HEK293 (cell line): ENCODE results near the gene DAZAP1.
"Not testable (repeated sequence)": the region's sequence is repeated elsewhere in the genome, so short reads cannot be mapped to it uniquely, and the experiment has no call there.

Source experiments
- CTCF ChIA-PET: fragments of 350-600 bp; formaldehyde crosslinking; extraction: SDS; loops from one replicate; lab custom pipeline; 2021; ENCODE audit warnings: antibody characterized with exemption; lab: Yijun Ruan, JAX
- POLR2A ChIA-PET: fragments of 300-600 bp; formaldehyde crosslinking; extraction: SDS; loops from one replicate; lab custom pipeline; 2020; ENCODE audit warnings: antibody characterized with exemption, inconsistent platforms; lab: Yijun Ruan, JAX
- H3K27ac ChIP-seq: fragments of 200-500 bp; sonication (Bioruptor generic); 2 replicates; pipeline ENCODE4 v1.5.1; 2014; ENCODE audit warnings: low read depth, low read length, control low read depth, inconsistent platforms; ENCODE audit errors: extremely low read depth
- H3K36me3 ChIP-seq, 2 experiments: fragments of 200-500 bp in 1 of 2; sonication (Bioruptor generic) in 1 of 2; 1 replicate in 1 of 2; 2 replicates in 1 of 2; pipeline ENCODE4 v1.5.1; 2014 to 2017; ENCODE audit warnings: inconsistent platforms in 2 of 2, low read length in 2 of 2; ENCODE audit not compliant: control insufficient read depth in 2 of 2, insufficient read depth in 1 of 2
- H3K4me1 ChIP-seq: fragments of 200-500 bp; sonication (Bioruptor generic); 2 replicates; pipeline ENCODE4 v1.5.1; 2014; ENCODE audit warnings: mild to moderate bottlenecking, low read length, inconsistent platforms; ENCODE audit not compliant: control insufficient read depth, insufficient read depth
- H3K4me3 ChIP-seq: 2 replicates; pipeline ENCODE4 v1.5.1; 2011; ENCODE audit warnings: low read depth, mild to moderate bottlenecking, control low read depth, low read length, moderate library complexity
- H3K9me3 ChIP-seq: fragments of 200-500 bp; sonication (Bioruptor generic); 2 replicates; pipeline ENCODE4 v1.5.1; 2014; ENCODE audit warnings: low read depth, low read length, inconsistent platforms; ENCODE audit not compliant: control insufficient read depth, insufficient read depth
- BCL11B ChIP-seq: fragments of 450-650 bp; formaldehyde crosslinking; IDR thresholded peaks from 2 replicates; pipeline ENCODE4 v1.5.1; 2016; ENCODE audit warnings: low read depth, missing biosample characterization, missing genetic modification characterization
- EGR2 ChIP-seq: fragments of 450-650 bp; formaldehyde crosslinking; IDR thresholded peaks from 2 replicates; pipeline ENCODE4 v1.5.1; 2016; ENCODE audit warnings: low read depth, missing biosample characterization, missing genetic modification characterization
- KLF1 ChIP-seq: fragments of 450-650 bp; formaldehyde crosslinking; IDR thresholded peaks from 2 replicates; pipeline ENCODE4 v1.5.1; 2016; ENCODE audit warnings: missing biosample characterization, missing genetic modification characterization
- KLF8 ChIP-seq: fragments of 450-650 bp; formaldehyde crosslinking; IDR thresholded peaks from 2 replicates; pipeline ENCODE4 v1.5.1; 2016; ENCODE audit warnings: missing biosample characterization, missing genetic modification characterization
- KLF9 ChIP-seq: fragments of 450-650 bp; formaldehyde crosslinking; IDR thresholded peaks from 2 replicates; pipeline ENCODE4 v1.5.1; 2016; ENCODE audit warnings: missing biosample characterization, missing genetic modification characterization, low read depth
- SP2 ChIP-seq: fragments of 450-650 bp; formaldehyde crosslinking; IDR thresholded peaks from 2 replicates; pipeline ENCODE4 v1.5.1; 2016; ENCODE audit warnings: missing biosample characterization, missing genetic modification characterization
- SP3 ChIP-seq: fragments of 450-650 bp; formaldehyde crosslinking; IDR thresholded peaks from 2 replicates; pipeline ENCODE4 v1.5.1; 2016; ENCODE audit warnings: missing biosample characterization, missing genetic modification characterization
- SP7 ChIP-seq: fragments of 450-650 bp; formaldehyde crosslinking; IDR thresholded peaks from 2 replicates; pipeline ENCODE4 v1.5.1; 2016; ENCODE audit warnings: missing biosample characterization, missing genetic modification characterization
- YY1 ChIP-seq: fragments of 450-650 bp; formaldehyde crosslinking; IDR thresholded peaks from 2 replicates; pipeline ENCODE4 v1.5.1; 2018; ENCODE audit warnings: missing biosample characterization, missing genetic modification characterization
- ZBTB17 ChIP-seq: fragments of 450-650 bp; formaldehyde crosslinking; IDR thresholded peaks from 2 replicates; pipeline ENCODE4 v1.5.1; 2016; ENCODE audit warnings: missing biosample characterization, missing genetic modification characterization
- ZBTB21 ChIP-seq: fragments of 450-650 bp; formaldehyde crosslinking; IDR thresholded peaks from 2 replicates; pipeline ENCODE4 v1.5.1; 2017; ENCODE audit warnings: missing biosample characterization, missing genetic modification characterization
- ZBTB7A ChIP-seq: fragments of 450-650 bp; formaldehyde crosslinking; IDR thresholded peaks from 2 replicates; pipeline ENCODE4 v1.5.1; 2016; ENCODE audit warnings: low read depth, missing biosample characterization, missing genetic modification characterization
- ZEB2 ChIP-seq: fragments of 450-650 bp; formaldehyde crosslinking; IDR thresholded peaks from 2 replicates; pipeline ENCODE4 v1.5.1; 2016; ENCODE audit warnings: missing biosample characterization, missing genetic modification characterization
- ZFHX2 ChIP-seq: fragments of 450-650 bp; formaldehyde crosslinking; conservative IDR thresholded peaks from 2 replicates; pipeline ENCODE4 v1.5.1; 2016; ENCODE audit warnings: missing biosample characterization, missing genetic modification characterization
- ZIC2 ChIP-seq: fragments of 450-650 bp; formaldehyde crosslinking; IDR thresholded peaks from 2 replicates; pipeline ENCODE4 v1.5.1; 2016; ENCODE audit warnings: missing biosample characterization, missing genetic modification characterization
- ZNF302 ChIP-seq: fragments of 450-650 bp; formaldehyde crosslinking; IDR thresholded peaks from 2 replicates; pipeline ENCODE4 v1.5.1; 2016; ENCODE audit warnings: missing biosample characterization, missing genetic modification characterization, low read depth
- ZNF394 ChIP-seq: fragments of 450-650 bp; formaldehyde crosslinking; IDR thresholded peaks from 2 replicates; pipeline ENCODE4 v1.5.1; 2016; ENCODE audit warnings: missing biosample characterization, missing genetic modification characterization, mild to moderate bottlenecking, moderate library complexity, borderline replicate concordance
- ZNF404 ChIP-seq: fragments of 450-650 bp; formaldehyde crosslinking; IDR thresholded peaks from 2 replicates; pipeline ENCODE4 v1.5.1; 2017; ENCODE audit warnings: missing biosample characterization, missing genetic modification characterization
- ZNF449 ChIP-seq: fragments of 450-650 bp; formaldehyde crosslinking; IDR thresholded peaks from 2 replicates; pipeline ENCODE4 v1.5.1; 2017; ENCODE audit warnings: missing biosample characterization, mild to moderate bottlenecking, missing genetic modification characterization, moderate library complexity
- ZNF544 ChIP-seq: fragments of 450-650 bp; formaldehyde crosslinking; IDR thresholded peaks from 2 replicates; pipeline ENCODE4 v1.5.0; 2017; ENCODE audit warnings: missing biosample characterization, missing genetic modification characterization
- ZNF629 ChIP-seq: fragments of 450-650 bp; formaldehyde crosslinking; IDR thresholded peaks from 2 replicates; pipeline ENCODE4 v1.5.1; 2017; ENCODE audit warnings: missing biosample characterization, missing genetic modification characterization
- ZNF664 ChIP-seq: fragments of 450-650 bp; formaldehyde crosslinking; IDR thresholded peaks from 2 replicates; pipeline ENCODE4 v1.5.1; 2016; ENCODE audit warnings: missing biosample characterization, missing genetic modification characterization
- ZNF677 ChIP-seq: fragments of 450-650 bp; IDR thresholded peaks from 2 replicates; pipeline ENCODE4 v1.5.0; 2018; ENCODE audit warnings: missing biosample characterization, mild to moderate bottlenecking, missing genetic modification characterization, moderate library complexity
- ZNF76 ChIP-seq: fragments of 450-650 bp; formaldehyde crosslinking; IDR thresholded peaks from 2 replicates; pipeline ENCODE4; 2016; ENCODE audit warnings: low read depth, missing biosample characterization, missing genetic modification characterization, borderline replicate concordance
- TF ChIP-seq, protein P1 (sequence below): fragments of 450-650 bp; formaldehyde crosslinking; IDR thresholded peaks from 2 replicates; pipeline ENCODE4 v1.5.1; 2016; ENCODE audit warnings: missing biosample characterization, missing genetic modification characterization

Gene DAZAP1

GRCh38 chr19:1438035-1438932, 30.9 kb downstream of the DAZAP1 start, which contains the start of gene RPS15 (continued):
- peak; percentile 73 for TF ChIP-seq ZNF394
- TF ChIP-seq, protein P1, sequence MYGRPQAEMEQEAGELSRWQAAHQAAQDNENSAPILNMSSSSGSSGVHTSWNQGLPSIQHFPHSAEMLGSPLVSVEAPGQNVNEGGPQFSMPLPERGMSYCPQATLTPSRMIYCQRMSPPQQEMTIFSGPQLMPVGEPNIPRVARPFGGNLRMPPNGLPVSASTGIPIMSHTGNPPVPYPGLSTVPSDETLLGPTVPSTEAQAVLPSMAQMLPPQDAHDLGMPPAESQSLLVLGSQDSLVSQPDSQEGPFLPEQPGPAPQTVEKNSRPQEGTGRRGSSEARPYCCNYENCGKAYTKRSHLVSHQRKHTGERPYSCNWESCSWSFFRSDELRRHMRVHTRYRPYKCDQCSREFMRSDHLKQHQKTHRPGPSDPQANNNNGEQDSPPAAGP (tag by site-specific recombination), result peak; percentile 89; the same call in 1 of the 2 replicates
- no peak for TF ChIP-seq ZNF404 (tag by site-specific recombination)
- TF ChIP-seq ZNF664 (tag by site-specific recombination), result 0 out of 2 replicates have a peak, but pooled peaks have one; percentile 52

GRCh38 chr19:1438933-1439354, 31.6 kb downstream of the DAZAP1 start:
- peak overlapping the region; percentile 100 for H3K27ac ChIP-seq
- CTCF ChIA-PET, result no interaction called here
- no peak for TF ChIP-seq ZNF677 (tag by site-specific recombination)
- TF ChIP-seq ZNF544 (tag by site-specific recombination), result no peak
- TF ChIP-seq ZBTB17 (tag by site-specific recombination), result no peak
- no peak for TF ChIP-seq ZBTB21 (tag by site-specific recombination)
- no peak for TF ChIP-seq ZFHX2 (tag by site-specific recombination)
- TF ChIP-seq ZNF76 (tag by site-specific recombination), result no peak
- no peak for TF ChIP-seq ZNF302 (tag by site-specific recombination)
- no peaks in the 10 kb centered on the region for H3K9me3 ChIP-seq
- peak overlapping the region; percentile 92 for H3K4me3 ChIP-seq
- POLR2A ChIA-PET, result interaction anchor here (1.8 kb wide), 1 partner anchor 170 kb away, joined by 7 read pairs; the partner anchor contains the start of gene CIRBP
- H3K36me3 ChIP-seq, result peaks cover 15 to 53% of the 10 kb centered on the region in 2 experiments; a peak in 2 of 3 replicates
- peaks cover 16% of the 10 kb centered on the region for H3K4me1 ChIP-seq

DNA sequence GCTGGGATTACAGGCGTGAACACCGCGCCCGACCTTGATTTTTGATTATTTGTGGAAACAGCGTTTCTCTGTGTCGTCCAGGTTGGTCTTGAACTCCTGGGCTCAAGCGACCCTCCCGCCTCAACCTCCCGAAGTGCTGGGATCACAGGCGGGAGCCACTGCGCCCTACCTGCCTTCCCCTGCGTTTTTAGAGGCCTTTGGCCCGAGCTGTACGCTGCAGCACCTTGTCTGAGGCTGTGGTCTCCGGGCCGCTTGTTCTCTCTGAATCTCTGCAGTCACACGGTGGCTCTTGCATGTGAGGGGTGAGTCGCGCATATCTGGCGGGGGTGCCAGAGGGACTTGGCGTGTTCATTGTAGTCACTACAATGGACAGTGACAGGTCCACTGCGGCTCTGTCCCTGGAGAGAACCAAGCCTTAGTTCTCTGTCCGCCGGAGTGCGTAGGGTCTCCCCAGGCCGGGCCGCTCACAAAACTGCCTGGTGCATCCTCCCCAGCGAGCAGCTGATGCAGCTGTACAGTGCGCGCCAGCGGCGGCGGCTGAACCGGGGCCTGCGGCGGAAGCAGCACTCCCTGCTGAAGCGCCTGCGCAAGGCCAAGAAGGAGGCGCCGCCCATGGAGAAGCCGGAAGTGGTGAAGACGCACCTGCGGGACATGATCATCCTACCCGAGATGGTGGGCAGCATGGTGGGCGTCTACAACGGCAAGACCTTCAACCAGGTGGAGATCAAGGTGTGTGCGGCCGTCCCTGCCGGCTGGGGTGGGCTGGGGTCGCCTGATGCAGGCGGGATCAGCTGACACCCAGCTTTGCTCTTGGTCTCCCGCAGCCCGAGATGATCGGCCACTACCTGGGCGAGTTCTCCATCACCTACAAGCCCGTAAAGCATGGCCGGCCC, 32.4 kb downstream of the DAZAP1 start:
- H3K36me3 ChIP-seq, result peaks cover 15 to 45% of the 10 kb centered on the region in 2 experiments; a peak in 2 of 3 replicates
- peak overlapping the region; percentile 100 for H3K27ac ChIP-seq
- H3K4me1 ChIP-seq, result peaks cover 16% of the 10 kb centered on the region
- POLR2A ChIA-PET, result interaction anchor here (1.8 kb wide), 1 partner anchor 171 kb away, joined by 7 read pairs; the partner anchor contains the start of gene CIRBP
- H3K9me3 ChIP-seq, CTCF ChIA-PET: not testable (repeated sequence)
- peak overlapping the region; percentile 92 for H3K4me3 ChIP-seq
- 0 out of 2 replicates have a peak, but pooled peaks have one; percentile 14 for TF ChIP-seq SP3
- TF ChIP-seq, protein P1 (tag by site-specific recombination), result 0 out of 2 replicates have a peak, but pooled peaks have one; percentile 18
- TF ChIP-seq YY1, result peak; percentile 32; the same call in 1 of the 2 replicates
- 0 out of 2 replicates have a peak, but pooled peaks have one; percentile 28 for TF ChIP-seq BCL11B (tag by site-specific recombination)
- TF ChIP-seq EGR2 (tag by site-specific recombination), result peak; percentile 69
- peak; percentile 42; the same call in 1 of the 2 replicates for TF ChIP-seq SP2
- 0 out of 2 replicates have a peak, but pooled peaks have one; percentile 50 for TF ChIP-seq KLF1 (tag by site-specific recombination)
- TF ChIP-seq ZFHX2 (tag by site-specific recombination), result peak; percentile 75
- peak; percentile 25; the same call in 1 of the 2 replicates for TF ChIP-seq ZIC2
- TF ChIP-seq KLF8 (tag by site-specific recombination), result peak; percentile 34; the same call in 1 of the 2 replicates
- TF ChIP-seq ZEB2 (tag by site-specific recombination), result peak; percentile 77
- peak; percentile 77 for TF ChIP-seq ZNF629 (tag by site-specific recombination)
- 0 out of 2 replicates have a peak, but pooled peaks have one; percentile 10 for TF ChIP-seq ZNF449 (tag by site-specific recombination)
- TF ChIP-seq ZBTB7A, result peak; percentile 55; the same call in 1 of the 2 replicates
- peak; percentile 35; the same call in 1 of the 2 replicates for TF ChIP-seq ZNF76 (tag by site-specific recombination)
- peak; percentile 29; the same call in 1 of the 2 replicates for TF ChIP-seq SP7 (tag by site-specific recombination)
- peak; percentile 54 for TF ChIP-seq KLF9 (tag by site-specific recombination)
